GM03348 (cell line): ENCODE measurements around the gene LPP.

ENCODE experiments used
- DNase-seq: peaks from one replicate; pipeline ENCODE4 v3.0.0; 2012; ENCODE audit warnings: low spot score

LPP gene

DNA sequence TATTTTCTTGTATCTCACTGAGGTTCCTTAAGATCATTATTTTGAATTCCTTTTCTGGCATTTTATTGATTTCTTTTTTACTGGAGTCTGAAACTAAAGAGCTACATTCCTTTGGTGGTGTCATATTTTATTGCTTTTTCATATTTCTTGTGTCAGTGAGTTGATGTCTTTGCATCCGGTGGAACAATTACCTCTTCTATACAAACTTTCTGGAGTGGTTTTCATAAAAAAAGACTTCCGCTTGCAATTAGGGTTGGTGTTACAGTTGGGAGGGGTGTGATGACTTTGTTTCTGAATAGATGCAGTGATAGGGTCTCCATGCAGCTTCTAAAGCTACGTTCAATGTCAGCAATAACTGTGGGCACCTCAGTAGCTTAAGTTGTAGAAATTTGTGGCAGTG, 181.7 kb downstream of the LPP start:
- DNase-seq = no peak

DNA sequence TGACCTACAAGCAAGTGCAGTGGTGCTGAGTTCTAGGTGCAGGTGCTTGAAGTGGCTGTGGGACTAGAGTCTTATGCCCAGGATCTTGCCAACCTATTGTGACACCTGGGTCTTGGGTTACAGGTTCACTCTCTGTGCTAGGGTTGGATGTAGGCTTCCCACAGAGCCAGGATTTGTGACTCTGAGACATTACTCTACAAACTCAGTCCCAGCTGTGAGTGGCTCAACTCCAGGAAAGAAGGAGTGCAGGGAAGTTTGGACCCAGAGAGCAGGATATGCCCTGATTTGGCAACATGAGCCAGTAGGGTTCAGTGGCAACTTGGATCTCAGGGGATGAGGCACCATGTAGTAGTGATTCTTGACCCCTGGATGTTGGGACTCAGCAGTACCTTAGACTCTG, 182.2 kb downstream of the LPP start:
- DNase-seq = no peak

DNA sequence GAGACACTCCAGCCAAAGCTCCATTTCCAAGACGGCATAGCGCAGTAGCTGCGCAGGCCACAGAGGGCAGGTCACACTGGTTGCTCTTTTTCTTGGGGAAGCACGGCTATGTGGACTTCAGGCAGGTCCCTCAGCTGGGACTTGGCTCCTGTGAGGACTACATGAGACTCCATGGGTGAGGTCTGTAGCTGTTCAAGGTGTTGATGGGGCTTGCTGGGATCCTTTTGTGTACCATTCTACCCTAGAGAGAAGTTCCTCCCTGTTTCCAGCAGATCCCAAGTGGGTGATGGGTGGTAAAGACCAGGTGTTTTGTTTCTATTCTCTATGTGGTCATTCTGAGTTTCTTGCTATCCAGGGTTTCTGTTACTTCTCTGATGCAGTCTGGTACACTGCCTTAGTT, 183.3 kb downstream of the LPP start:
- no peak for DNase-seq

DNA sequence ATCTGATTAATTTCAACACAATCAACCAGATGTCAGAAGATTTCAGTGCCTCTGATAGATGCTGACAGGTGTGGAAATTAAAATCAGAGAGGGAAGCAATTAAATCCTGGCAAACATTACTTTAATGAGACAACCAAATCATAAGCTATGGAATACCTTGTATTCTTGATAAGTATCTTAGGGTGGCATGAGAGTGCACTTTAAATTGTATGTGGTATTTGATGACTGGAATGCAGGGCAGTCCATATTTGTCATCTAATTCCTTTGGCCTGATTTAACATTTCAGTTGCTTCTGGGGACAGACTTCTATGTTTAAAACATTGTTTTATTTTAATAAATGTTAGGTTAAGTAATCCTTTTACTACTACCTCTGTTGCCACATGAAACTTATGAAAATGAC, 184.1 kb downstream of the LPP start:
- peak; percentile 38 for DNase-seq

DNA sequence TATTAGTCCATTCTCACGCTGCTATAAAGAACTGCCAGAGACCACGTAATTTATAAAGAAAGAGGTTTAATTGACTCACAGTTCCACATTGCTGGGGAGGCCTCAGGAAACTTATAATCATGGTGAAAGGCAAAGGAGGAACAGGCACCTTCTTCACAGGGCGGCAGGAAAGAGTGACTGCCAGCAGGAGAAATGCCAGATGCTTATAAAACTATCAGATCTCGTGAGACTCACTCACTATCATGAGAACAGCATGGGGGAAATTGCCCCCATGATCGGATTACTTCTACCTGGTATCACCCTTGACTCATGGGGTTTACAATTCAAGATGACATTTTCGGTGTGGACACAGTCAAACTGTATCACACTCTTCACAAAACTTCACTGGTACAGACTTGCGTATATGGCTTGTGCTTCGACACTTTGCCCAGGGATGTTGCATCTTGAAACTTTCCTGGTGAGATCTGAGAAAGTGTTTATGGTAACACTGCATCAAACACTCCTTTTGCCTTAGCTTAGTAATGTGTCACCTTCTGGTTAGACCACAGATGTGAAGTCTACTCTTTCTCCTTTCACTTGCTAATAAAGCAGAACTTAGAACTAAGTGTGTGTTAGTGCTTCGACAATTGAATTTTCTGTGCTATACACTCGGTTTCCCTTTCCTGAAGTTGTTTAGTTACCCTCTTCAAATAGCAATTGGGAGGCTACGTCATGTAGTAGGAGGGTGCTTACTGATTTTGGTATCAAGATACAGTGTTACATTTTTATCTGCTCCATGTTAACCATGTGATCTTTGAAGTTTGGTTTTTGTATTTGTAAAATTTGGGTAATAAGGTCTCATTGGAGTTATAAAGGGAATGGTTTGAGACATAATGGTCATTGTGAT, 185.7 kb downstream of the LPP start:
- DNase-seq = no peak

DNA sequence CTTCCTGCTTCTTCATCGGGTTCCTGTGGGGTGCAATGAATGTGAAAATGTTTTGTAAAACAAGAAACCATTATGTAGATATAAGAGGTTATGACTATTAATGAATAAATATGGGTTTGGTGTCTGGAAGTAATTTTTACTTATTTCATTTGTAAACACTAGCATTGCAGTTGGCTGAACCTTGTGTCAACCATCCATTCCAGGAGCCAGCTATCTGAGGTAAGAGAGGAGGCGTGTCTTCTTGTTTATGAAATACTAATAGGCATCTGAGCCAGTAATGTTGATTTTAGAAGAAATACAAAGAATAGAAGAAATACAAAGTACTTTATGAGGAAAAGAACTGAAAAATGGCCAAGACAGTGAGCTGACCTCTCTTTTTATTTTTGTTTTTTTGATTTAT, 187.5 kb downstream of the LPP start:
- DNase-seq = no peak

DNA sequence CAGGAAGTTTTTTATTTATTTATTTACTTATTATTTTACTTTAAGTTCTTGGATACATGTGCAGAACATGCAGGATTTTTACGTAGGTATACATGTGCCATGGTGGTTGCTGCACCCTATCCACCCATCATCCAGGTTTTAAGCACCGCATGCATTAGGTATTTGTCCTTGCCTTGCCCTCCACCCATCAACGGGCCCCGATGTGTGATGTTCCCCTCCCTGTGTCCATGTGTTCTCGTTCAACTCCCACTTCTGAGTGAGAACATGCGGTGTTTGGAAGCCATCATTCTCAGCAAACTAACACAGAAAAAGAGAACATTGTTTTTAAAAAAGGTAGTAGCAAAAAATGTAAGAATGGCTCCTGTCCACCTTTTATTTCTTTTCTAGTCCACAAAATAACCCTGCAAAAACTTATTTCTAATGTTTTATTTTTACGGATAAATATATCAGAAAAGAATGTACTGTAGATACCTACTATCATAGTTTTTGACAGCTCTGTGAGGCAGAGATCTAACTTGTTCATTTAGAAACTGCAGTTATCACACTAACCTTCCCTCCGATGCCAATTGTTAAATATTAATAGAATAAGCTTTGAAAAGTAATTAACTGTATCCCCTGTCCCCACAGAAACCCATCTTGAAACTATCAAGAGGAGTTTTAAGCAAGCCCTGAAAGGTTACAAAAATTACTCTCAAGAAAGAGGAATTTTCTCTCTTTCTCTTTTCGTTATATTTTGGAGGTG, 189.2 kb downstream of the LPP start:
- no peak for DNase-seq

DNA sequence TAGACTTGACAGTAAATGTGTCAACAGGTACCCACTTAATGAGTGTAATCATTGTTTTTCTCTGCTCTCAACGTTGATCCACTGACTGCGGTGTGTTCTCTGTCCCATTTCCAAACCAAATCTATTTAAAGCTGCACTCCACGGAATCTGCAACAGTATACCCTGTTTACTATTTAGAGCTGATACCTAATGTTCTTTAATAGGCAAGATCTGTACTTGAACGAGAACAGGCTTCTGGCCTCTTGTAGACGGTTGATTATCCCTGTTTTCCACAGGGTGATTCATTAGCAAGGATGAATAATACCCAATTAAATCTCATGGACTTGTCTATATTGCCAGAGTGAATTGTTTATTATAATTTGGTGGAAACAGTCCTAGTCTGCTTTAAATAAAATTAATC, 189.9 kb downstream of the LPP start:
- no peak for DNase-seq

DNA sequence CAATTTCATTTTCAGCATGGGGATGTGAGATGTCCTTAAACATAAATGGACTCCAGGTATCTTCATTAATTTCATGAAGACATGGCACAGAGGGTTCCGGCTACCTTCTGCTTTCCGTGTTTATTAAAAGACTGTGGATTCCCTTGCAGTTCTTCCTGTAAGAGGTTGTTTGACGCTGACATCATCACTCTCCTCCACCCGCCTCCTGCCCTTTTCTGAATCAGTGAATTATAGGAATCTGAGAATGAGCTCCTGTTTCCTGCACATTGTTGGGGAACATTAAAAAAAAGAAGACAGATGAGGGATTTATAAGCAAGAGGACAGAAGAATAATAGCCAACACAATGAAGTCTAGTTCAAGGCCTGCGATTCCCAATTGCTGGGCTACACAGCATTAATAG, 191.3 kb downstream of the LPP start:
- DNase-seq = no peak

DNA sequence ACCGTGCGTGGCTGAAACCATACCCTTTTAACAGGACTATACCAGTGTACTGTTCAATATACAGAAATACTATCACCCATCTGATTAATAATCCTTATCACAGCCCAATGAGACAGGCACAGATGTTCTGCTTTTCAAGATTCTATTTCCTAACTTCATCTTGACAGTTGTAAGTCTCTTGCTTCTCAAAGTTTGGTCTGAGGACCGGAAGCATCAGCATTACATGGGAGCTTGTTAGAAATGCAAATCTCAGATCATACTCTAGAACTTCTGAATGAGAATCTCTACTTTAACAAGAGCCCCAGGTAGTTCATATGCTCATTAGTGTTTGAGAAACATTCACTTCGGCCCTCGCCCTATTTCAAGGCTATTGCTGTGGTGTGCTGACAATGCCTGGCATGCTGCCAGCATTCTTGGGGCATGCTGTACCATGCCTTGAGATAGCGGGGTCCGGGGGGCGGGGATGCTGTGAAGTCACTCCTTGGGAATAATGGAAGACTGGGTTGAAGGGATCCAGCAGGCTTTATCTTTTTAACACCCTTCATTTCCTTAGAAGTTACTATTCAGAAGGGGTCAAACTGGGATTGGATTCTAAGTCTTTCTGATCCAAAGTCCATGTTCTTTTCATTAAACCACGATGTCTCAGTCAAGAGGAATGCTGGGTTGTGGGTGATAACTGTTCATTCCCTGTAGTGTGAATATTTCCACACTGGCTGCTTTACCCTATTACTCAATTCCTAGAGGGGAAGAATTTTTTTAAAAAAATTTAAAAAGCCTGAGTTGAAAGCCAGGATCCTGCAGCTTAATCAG, 194.7 kb downstream of the LPP start:
- DNase-seq = peak; percentile 91

DNA sequence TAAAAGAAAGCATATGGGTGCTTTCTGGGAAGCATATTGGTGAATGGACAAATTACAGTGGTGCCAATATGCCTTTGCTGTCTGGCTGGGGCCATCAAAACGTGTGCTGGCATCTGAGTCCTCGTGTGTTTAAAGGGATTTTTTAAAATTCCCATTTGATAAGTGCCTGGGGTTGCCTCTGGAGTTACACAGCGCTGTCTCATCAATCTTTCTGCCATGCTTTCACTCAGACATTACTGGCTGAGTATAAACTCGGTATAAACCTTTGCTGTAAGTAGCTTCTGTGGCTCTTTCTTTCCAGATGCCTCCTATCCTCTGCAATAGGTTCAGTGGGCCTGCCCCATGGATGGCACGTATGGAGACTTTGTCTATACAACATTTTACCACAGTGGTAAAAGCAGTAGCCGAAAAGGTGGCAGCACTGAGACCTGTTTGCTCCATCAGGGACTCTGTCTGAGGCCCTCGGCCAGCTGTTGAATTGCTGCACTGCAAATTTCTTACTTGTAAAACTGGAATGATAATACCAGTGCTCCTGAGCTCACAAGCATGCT, 195.5 kb downstream of the LPP start:
- peak; percentile 30 for DNase-seq

DNA sequence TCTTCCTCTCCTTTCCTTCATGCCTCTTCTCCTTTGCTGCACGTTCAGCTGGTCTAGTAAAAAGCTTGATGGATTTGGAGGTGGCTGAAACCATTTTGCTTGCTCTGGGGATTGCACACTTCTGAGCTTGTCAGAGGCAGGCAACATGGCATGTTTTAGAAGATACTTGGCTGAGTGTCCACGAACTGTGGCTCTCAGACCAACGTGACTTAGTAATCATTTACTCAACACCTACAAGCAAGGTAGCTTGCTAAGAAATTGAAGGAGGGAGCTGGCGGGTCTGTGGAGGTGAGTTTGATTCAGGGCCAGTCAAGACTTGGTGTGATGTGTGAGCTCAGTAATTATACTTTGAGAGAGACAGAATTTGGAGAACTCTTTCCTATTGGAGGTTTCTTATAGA, 196.0 kb downstream of the LPP start:
- no peak for DNase-seq

DNA sequence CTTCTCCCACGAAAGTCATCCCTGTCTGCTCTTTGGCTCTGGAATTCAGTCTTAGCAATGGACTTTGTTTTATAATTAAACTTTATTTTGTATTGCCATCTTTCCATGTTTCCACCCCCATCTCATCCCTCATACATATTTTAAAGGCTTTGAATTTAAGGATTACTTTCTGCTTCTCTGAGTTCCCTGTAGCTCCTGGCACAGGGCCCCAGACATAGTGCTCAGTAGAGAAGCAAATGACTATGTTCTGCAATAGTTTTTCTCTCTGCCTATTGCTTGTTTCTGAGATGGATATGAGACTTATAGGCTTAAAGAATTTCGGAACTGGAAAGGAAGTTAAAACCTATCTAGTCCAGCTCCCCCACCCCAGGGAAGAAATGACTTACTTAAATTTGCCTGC, 197.0 kb downstream of the LPP start:
- DNase-seq = no peak

DNA sequence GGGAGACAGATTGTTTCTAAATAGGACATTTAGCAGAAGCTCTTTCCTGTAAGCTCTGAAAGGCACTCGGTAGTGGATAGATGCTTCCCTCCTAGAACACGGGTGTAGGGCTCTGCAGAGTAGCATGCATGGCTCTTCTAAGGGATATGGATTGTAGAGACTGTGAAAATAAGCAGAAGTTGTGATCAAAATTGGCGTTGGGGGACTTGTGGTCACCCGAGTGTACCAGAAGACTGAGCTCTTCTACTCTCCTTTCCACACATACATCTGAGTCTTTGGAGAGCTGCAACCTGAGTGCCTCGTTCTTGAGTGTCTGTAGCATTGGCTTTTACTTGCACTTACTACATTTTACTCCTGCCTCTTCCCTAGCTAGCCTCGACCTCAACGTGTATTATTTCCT, 197.7 kb downstream of the LPP start:
- DNase-seq = no peak

DNA sequence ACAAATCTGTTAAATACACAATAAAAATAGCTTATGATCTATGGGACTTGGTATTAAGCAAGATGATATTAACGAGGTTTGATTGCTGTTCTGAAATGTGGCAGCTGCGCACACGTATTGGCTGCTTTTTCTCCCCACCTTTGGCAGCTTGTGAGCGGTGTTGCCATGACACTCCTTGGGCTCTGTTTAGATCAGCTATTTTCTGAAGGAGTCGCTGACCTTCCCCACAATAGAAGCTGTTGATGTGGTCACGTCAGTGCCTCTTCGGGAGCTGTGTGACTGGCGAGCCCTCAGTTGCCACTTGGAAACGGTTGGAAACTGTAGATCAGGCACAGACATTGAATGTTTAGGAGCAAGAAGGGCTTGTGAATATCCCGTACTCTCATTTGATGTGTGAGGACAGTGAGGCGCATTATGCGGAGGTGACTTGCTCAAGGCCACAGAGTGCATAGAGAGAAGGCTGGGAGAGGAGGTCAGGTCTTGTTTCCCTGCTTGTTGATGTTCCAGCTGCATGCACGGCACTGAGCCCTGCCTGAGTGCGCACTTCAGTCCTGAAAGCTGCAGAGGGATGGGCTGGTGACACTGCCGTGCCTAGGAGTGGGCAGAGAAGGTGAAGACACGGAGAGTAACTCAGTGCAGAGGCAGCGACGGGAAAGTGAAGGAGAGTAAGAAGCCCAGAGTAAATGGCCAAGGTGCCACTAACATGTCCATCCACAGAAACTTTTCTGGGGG, 198.4 kb downstream of the LPP start:
- DNase-seq = no peak

DNA sequence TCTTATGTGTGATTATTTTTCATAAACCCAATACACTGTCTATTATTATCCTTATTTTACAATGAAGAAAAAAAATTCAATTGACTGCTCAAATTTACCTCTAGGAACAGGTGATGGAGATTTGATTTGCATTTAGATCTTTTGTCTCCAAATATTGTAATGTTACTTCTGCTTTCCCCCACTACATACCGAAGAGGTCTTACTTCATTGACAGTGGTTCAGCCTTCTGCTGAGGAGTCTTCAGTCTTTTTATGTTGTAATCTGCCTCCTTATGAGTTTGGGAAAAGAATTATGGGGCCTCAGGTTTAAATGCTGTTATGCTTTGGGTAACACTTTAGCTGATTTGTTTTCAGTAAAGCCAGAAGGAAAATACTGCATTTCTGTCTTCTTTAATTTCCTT, 199.5 kb downstream of the LPP start:
- no peak for DNase-seq

DNA sequence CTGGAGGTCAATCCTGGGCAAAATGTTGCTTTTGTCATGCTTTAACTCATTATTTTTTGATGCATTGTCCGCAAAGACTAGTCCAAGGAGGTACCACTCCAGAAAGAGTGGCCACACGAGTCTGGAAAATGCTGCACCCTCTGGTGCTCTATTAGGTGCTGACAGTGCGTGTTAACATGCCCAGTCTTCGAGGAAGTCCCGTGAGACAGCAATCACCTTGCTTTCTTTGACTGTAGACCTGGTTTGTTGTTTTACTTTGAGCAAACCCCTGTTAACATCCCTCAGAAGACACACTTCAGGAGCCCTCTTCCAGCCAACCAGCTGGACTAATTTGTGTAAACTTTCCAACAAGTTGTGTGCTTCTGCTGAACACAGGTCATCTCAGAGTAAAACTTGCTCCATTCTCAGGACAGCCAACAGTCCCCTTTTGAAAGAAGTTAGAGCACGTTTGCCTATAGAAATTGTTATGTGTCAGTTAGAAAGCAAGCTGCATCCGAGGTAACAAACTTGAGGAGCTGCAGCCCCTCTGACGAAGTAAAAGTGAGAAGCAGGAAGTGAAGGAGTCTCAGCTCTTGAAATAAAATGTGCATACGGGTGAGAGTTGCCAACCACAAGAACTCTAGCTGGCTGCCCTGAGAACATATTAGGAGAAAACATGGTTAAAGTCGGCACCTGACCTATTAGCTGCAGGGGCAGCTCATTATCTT, 205.0 kb downstream of the LPP start:
- no peak for DNase-seq

DNA sequence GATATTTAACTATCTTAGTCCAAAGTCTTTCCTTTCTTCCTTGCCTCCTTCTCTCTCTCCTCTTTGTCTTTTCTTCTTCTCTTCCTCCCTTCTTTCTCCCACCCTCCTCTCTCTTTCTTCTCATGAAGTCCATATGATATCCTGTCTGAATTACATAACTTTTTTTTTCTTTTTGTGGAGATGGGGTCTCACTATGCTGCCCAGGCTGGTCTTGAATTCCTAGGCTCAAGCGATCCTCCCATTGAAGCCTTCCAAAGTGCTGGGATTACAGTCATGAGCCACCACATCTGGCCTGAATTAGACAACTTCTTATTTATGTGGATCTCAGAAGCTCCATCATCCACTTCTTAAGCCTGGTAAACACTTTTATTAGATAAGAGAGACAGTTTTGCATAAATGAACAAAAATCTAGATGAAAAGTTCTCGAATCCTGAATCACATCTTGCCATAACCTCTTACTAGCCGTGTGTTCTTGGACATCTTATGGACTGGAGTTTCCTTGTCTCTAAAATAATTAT, 206.5 kb downstream of the LPP start:
- DNase-seq = no peak

DNA sequence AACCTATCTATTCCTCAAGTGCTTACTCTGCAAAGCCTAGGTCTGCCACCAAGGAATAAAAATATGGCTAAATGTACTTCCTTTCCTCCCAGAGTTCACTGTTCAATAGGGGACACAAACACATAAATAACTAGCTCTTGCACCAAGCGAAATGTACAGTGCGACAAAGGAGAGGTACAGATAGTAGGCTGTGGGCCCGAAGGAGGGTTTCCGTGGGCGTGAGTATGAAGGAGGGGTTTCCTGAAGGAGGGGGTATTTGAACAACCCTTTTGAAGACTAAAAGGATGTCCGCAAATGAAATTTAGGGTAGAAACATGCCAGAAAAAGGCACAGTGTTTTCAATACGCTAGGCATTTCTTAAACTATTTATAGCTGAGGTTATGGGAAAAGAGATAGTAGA, 207.9 kb downstream of the LPP start:
- DNase-seq = no peak

DNA sequence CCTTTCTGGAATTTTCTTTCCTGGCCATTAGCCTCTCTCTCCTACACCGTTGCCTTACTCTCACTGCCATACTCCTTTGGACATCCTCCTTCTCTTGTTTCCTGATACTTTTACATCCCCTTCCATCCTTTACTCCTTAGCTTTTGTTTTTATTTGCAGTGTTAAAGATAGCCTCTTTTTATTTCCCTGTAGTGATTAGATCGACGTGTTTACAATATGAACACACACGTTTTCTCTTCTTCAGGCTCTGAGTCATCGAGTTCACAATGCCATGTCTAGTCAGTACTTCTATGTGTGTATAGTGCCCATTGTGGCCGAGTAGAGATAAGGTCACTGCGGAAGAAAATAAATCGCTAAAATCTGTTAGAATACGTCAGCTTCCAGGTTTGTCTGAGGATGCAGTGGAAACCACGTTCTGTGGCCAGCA, 208.5 kb downstream of the LPP start:
- no peak for DNase-seq

DNA sequence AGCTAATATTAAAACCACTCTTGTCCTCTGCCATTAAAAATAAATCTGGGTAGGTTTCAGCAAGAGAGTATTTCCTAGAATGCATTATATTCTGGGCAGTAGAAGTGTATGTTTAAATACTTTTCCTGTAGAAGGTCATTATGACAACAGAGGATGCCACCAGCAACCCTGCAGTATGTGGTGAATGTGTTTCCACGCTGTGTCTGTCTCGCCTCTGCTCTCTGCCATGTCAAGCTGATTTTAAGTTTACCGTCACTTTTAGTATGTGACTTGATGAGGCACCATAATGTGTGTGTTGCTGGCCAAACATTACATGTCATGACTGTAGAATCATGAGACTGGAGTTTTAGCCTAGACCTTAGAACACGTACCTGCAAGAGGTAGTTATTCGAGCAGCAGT, 211.2 kb downstream of the LPP start:
- no peak for DNase-seq
